Panc1 (cell line): Measurements from ENCODE around the gene TBCB. TPM values are rescaled to one million over a fixed set of nuclear protein-coding genes. Genes with fewer than 3 reads are reported as not detected.

ENCODE experiments used
- ATAC-seq: fragments of 200-7000 bp; cut with Tn5 transposase; 2 replicates; pipeline ENCODE4 v1.9.1; 2020; ENCODE audit warnings: mild to moderate bottlenecking, moderate library complexity
- BruUV-seq: library from RNA; stranded (reverse); fragments of 400-500 nt; replicated peaks from 2 replicates; lab custom pipeline; 2021; lab: Mats Ljungman, UMichigan
- CTCF ChIA-PET: fragments of 300-600 bp; sonication (Branson Sonifier 250); formaldehyde crosslinking; loops from one replicate; lab custom pipeline; 2022; ENCODE audit warnings: antibody characterized with exemption; lab: Charles Lee
- POLR2A ChIA-PET: fragments of 300-600 bp; sonication (Branson Sonifier 250); formaldehyde crosslinking; loops from one replicate; lab custom pipeline; 2022; ENCODE audit warnings: antibody characterized with exemption; lab: Charles Lee
- DNase-seq: peaks from one replicate; pipeline ENCODE4 v3.0.0-alpha.2; 2010; ENCODE audit warnings: low read depth, low spot score
- H3K27ac ChIP-seq: 2 replicates; pipeline ENCODE4 v1.5.1; 2011; ENCODE audit warnings: mild to moderate bottlenecking, low read length, inconsistent platforms
- H3K27me3 ChIP-seq: fragments of 200-500 bp; sonication (Bioruptor generic); 2 replicates; pipeline ENCODE4 v1.6.0; 2014; ENCODE audit warnings: low read length, inconsistent platforms; ENCODE audit not compliant: control insufficient read depth, insufficient read depth
- H3K36me3 ChIP-seq: fragments of 200-500 bp; sonication (Bioruptor generic); 2 replicates; pipeline ENCODE4 v1.5.1; 2014; ENCODE audit warnings: inconsistent platforms, mild to moderate bottlenecking, low read length, moderate library complexity; ENCODE audit not compliant: control insufficient read depth, insufficient read depth
- H3K4me1 ChIP-seq: 2 replicates; pipeline ENCODE4 v1.5.1; 2011; ENCODE audit warnings: inconsistent platforms, mild to moderate bottlenecking, low read length, moderate library complexity; ENCODE audit not compliant: control insufficient read depth, insufficient read depth
- H3K4me3 ChIP-seq, 2 experiments: 2 replicates each; pipeline ENCODE4 v1.5.1; 2011 to 2012; ENCODE audit warnings: low read depth in 2 of 2, low read length in 2 of 2, mild to moderate bottlenecking in 2 of 2, inconsistent platforms in 1 of 2, moderate library complexity in 1 of 2
- H3K9me3 ChIP-seq: fragments of 200-500 bp; sonication (Bioruptor generic); 2 replicates; pipeline ENCODE4 v1.5.1; 2014; ENCODE audit warnings: low read depth, mild to moderate bottlenecking, inconsistent platforms, low read length, moderate library complexity; ENCODE audit not compliant: control insufficient read depth, insufficient read depth
- POLR2AphosphoS5 ChIP-seq: IDR thresholded peaks from 2 replicates; pipeline ENCODE4 v1.6.1; 2012; ENCODE audit warnings: mild to moderate bottlenecking, low read depth, low read length, moderate library complexity
- SIN3A ChIP-seq: IDR thresholded peaks from 2 replicates; pipeline ENCODE4 v1.6.1; 2012; ENCODE audit warnings: low read depth, mild to moderate bottlenecking, low read length, moderate library complexity, borderline replicate concordance; ENCODE audit not compliant: insufficient read depth
- TCF7L2 ChIP-seq: IDR thresholded peaks from 2 replicates; pipeline ENCODE4 v1.6.1; 2011; ENCODE audit warnings: mild to moderate bottlenecking, low read depth, low read length, inconsistent platforms
- in situ Hi-C: cut with HindIII; loops from 2 replicates; pipeline ENCODE4 v1.10.0; 2016; ENCODE audit warnings: low sequenced_read_pairs, low pct_unique_long_range_greater_than_20kb
- intact Hi-C: fragments of 100-400 bp; cut with micrococcal nuclease; formaldehyde crosslinking; loops from one replicate; pipeline ENCODE4 v1.10.0; 2022; ENCODE audit not compliant: unreplicated experiment
- total RNA-seq: library from RNA; stranded (reverse); gene quantifications from one replicate; pipeline ENCODE4 v1.2.1, GENCODE V29; 2021; ENCODE audit not compliant: unreplicated experiment
- TF ChIP-seq, protein P1 (sequence below): fragments of 450-650 bp; IDR thresholded peaks from 2 replicates; pipeline ENCODE4 v1.5.1; 2017; ENCODE audit warnings: mild to moderate bottlenecking
- TF ChIP-seq, protein P2 (sequence below), 2 experiments: IDR thresholded peaks; 2 replicates each; pipeline ENCODE4 v1.6.1; 2011 to 2012; ENCODE audit warnings: low read depth in 2 of 2, control low read depth in 1 of 2, low read length in 1 of 2, mild to moderate bottlenecking in 1 of 2, moderate library complexity in 1 of 2; ENCODE audit not compliant: insufficient read depth in 1 of 2

Gene TBCB
- total RNA-seq, 1 experiment from 2014 or later, result 496 TPM

DNA sequence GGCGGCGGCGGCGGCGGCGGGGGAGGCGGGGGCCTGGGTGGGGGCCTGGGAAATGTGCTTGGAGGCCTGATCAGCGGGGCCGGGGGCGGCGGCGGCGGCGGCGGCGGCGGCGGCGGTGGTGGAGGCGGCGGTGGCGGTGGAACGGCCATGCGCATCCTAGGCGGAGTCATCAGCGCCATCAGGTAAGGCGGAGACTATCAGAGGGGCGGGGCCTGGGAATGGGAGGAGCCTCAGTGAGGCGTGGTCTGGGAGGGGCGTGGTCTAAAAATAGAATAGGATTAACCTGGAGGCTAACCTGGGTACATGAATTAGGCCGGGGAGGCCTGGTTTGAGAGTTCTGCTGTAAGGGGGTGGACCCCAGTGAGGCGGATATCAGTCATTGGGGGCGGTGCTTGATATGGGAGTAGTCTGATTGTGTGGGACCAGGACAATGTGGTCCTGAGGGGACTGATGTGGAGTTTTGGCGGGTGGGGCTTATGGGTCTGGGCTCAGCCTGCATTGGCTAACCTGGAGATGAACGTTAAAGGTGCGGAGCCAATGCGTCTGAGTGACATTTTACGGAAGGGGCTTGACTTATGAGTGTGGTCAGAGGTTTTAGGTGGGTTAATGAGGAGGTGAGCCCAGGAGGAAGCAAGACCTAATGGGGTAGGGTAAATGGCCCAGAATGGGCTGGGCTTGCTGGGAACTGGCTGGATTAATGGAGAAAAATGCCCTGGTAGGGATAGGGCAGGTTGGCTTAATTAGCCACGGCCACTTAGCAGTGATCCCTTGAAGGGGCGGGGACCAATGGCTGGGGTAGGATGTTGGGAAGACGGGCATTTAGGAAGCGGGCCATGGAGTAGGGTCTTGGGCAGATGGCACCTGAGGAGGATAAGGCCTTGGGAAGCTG, 26.0 kb downstream of the TBCB start:
- peaks cover 17% of the 10 kb centered on the region for H3K36me3 ChIP-seq
- TF ChIP-seq, protein P1, sequence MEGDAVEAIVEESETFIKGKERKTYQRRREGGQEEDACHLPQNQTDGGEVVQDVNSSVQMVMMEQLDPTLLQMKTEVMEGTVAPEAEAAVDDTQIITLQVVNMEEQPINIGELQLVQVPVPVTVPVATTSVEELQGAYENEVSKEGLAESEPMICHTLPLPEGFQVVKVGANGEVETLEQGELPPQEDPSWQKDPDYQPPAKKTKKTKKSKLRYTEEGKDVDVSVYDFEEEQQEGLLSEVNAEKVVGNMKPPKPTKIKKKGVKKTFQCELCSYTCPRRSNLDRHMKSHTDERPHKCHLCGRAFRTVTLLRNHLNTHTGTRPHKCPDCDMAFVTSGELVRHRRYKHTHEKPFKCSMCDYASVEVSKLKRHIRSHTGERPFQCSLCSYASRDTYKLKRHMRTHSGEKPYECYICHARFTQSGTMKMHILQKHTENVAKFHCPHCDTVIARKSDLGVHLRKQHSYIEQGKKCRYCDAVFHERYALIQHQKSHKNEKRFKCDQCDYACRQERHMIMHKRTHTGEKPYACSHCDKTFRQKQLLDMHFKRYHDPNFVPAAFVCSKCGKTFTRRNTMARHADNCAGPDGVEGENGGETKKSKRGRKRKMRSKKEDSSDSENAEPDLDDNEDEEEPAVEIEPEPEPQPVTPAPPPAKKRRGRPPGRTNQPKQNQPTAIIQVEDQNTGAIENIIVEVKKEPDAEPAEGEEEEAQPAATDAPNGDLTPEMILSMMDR, result no peak
- TF ChIP-seq, protein P2, sequence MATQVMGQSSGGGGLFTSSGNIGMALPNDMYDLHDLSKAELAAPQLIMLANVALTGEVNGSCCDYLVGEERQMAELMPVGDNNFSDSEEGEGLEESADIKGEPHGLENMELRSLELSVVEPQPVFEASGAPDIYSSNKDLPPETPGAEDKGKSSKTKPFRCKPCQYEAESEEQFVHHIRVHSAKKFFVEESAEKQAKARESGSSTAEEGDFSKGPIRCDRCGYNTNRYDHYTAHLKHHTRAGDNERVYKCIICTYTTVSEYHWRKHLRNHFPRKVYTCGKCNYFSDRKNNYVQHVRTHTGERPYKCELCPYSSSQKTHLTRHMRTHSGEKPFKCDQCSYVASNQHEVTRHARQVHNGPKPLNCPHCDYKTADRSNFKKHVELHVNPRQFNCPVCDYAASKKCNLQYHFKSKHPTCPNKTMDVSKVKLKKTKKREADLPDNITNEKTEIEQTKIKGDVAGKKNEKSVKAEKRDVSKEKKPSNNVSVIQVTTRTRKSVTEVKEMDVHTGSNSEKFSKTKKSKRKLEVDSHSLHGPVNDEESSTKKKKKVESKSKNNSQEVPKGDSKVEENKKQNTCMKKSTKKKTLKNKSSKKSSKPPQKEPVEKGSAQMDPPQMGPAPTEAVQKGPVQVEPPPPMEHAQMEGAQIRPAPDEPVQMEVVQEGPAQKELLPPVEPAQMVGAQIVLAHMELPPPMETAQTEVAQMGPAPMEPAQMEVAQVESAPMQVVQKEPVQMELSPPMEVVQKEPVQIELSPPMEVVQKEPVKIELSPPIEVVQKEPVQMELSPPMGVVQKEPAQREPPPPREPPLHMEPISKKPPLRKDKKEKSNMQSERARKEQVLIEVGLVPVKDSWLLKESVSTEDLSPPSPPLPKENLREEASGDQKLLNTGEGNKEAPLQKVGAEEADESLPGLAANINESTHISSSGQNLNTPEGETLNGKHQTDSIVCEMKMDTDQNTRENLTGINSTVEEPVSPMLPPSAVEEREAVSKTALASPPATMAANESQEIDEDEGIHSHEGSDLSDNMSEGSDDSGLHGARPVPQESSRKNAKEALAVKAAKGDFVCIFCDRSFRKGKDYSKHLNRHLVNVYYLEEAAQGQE (IDR thresholded peaks at IDR 0.05; ENCODE audit: insufficient read depth in 1 of 2, low read depth in 2 of 2, low read length in 1 of 2), result 0 out of 4 replicates have a peak, but pooled peaks of 1 of the 2 experiments have one; percentile 4
- no TSS peak for BruUV-seq
- intact Hi-C loops (no loop called here), in situ Hi-C loops (no loop called here)
- ATAC-seq (peak; percentile 72), DNase-seq (peak; percentile 39)
- POLR2A ChIA-PET, result interaction anchor here (0.6 kb wide), 1 partner anchor 14 kb away, joined by 13 read pairs; no protein-coding TSS in a partner anchor
- no peaks in the 10 kb centered on the region for H3K9me3 ChIP-seq
- peak overlapping the region; percentile 60 for H3K27ac ChIP-seq
- no peaks in the 10 kb centered on the region for H3K27me3 ChIP-seq
- H3K4me3 ChIP-seq, result peak overlapping the region; percentile 75 to 96
- CTCF ChIA-PET, result interaction anchor here (0.6 kb wide), 1 partner anchor 229 kb away, joined by 3 read pairs; no protein-coding TSS in a partner anchor
- H3K4me1 ChIP-seq, result peaks cover 19% of the 10 kb centered on the region

DNA sequence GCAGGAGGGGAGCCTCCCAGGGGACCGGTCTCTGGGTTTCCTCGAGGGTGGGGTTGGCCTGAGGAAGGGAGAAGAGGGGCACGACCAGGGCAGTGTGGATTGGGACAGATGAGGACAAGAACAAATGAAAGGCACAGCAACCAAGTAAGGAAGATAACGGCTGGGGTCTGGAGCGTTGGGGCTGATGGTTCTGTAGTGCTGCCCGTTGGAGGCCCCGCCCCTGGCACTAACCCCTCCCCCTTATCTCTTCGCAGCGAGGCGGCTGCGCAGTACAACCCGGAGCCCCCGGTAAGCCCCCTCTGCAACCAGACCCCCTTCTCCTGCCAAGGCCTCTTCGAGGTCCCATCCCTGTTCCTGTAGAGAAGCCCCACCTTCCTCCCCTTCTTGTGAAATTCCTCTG, 26.8 kb downstream of the TBCB start:
- intact Hi-C loops (no loop called here), in situ Hi-C loops (no loop called here)
- Histone ChIP-seq H3K36me3 (peaks cover 17% of the 10 kb centered on the region), H3K9me3 (no peaks in the 10 kb centered on the region), H3K4me3 (peak overlapping the region in 1 of 2 experiments; percentile 77; a peak in 2 of 4 replicates), H3K27ac (no peak overlapping the region), H3K4me1 (peaks cover 14% of the 10 kb centered on the region), H3K27me3 (no peaks in the 10 kb centered on the region)
- no peak for ATAC-seq
- TF ChIP-seq, protein P1, result no peak
- TF ChIP-seq POLR2AphosphoS5 (no peak), TCF7L2 (no peak), SIN3A (no peak)
- TF ChIP-seq, protein P2 (IDR thresholded peaks at IDR 0.05; ENCODE audit: insufficient read depth in 1 of 2, low read depth in 2 of 2, low read length in 1 of 2), result no peak
- ChIA-PET CTCF (no interaction called here), POLR2A (interaction anchor here (0.6 kb wide), 1 partner anchor 46 kb away, joined by 3 read pairs; no protein-coding TSS in a partner anchor)
- DNase-seq, result no peak
- BruUV-seq, result no TSS peak
